MM.1S (cell line): ENCODE data around the gene DPAGT1.

Source experiments
- DNase-seq: peaks from one replicate; pipeline ENCODE4 v3.0.0-alpha.2; 2015
- H2AFZ ChIP-seq: fragments of 300-600 bp; sonication (generic); 2 replicates; pipeline ENCODE4 v1.6.0; 2016; ENCODE audit warnings: antibody characterized with exemption, low read length
- H3F3A ChIP-seq: fragments of 300-600 bp; sonication (generic); 2 replicates; pipeline ENCODE4 v1.6.1; 2016; ENCODE audit warnings: mild to moderate bottlenecking, antibody characterized with exemption, low read length, moderate library complexity, mixed read lengths; ENCODE audit not compliant: insufficient read depth
- H3K27ac ChIP-seq: fragments of 300-600 bp; sonication (generic); 2 replicates; pipeline ENCODE4 v1.5.1; 2016; ENCODE audit warnings: mild to moderate bottlenecking, low read length
- H3K27me3 ChIP-seq: fragments of 300-600 bp; sonication (generic); replicated peaks from 2 replicates; pipeline ENCODE4 v1.6.0; 2016; ENCODE audit warnings: low read length; ENCODE audit not compliant: insufficient read depth
- H3K36me3 ChIP-seq: fragments of 300-600 bp; sonication (generic); replicated peaks from 2 replicates; pipeline ENCODE4 v1.6.1; 2016; ENCODE audit warnings: mild to moderate bottlenecking, low read length, mixed read lengths; ENCODE audit not compliant: insufficient read depth
- H3K4me1 ChIP-seq: fragments of 300-600 bp; sonication (generic); 2 replicates; pipeline ENCODE4 v1.6.1; 2016; ENCODE audit warnings: low read length, mixed read lengths
- H3K4me2 ChIP-seq: fragments of 300-600 bp; sonication (generic); 2 replicates; pipeline ENCODE4 v1.6.0; 2016; ENCODE audit warnings: low read depth, low read length
- H3K4me3 ChIP-seq: fragments of 300-600 bp; sonication (generic); 2 replicates; pipeline ENCODE4 v1.5.1; 2016; ENCODE audit warnings: low read length, mixed read lengths
- H3K79me2 ChIP-seq: fragments of 300-600 bp; sonication (generic); 2 replicates; pipeline ENCODE4 v1.6.1; 2016; ENCODE audit warnings: mixed run types, low read length, mixed read lengths
- H3K9ac ChIP-seq: fragments of 300-600 bp; sonication (generic); 2 replicates; pipeline ENCODE4 v1.6.1; 2016; ENCODE audit warnings: low read length, mixed read lengths
- H3K9me2 ChIP-seq: fragments of 300-600 bp; sonication (generic); replicated peaks from 2 replicates; pipeline ENCODE4 v1.6.1; 2016; ENCODE audit warnings: mild to moderate bottlenecking, low read length, mixed read lengths; ENCODE audit not compliant: insufficient read depth
- H3K9me3 ChIP-seq: fragments of 300-600 bp; sonication (generic); replicated peaks from 2 replicates; pipeline ENCODE4 v1.6.1; 2016; ENCODE audit warnings: mild to moderate bottlenecking, low read length, mixed read lengths; ENCODE audit not compliant: insufficient read depth
- H4K20me1 ChIP-seq: fragments of 300-600 bp; sonication (generic); 2 replicates; pipeline ENCODE4 v1.6.1; 2016; ENCODE audit warnings: mild to moderate bottlenecking, low read length, moderate library complexity, mixed read lengths; ENCODE audit not compliant: insufficient read depth
- EZH2 ChIP-seq: fragments of 300-600 bp; sonication (generic); optimal IDR thresholded peaks from 2 replicates; pipeline ENCODE3; 2017; ENCODE audit warnings: low read depth, mild to moderate bottlenecking, antibody characterized with exemption, low read length, mixed read lengths
- EZH2phosphoT487 ChIP-seq: fragments of 300-600 bp; sonication (generic); IDR thresholded peaks from 2 replicates; pipeline ENCODE4 v1.6.1; 2018; ENCODE audit warnings: antibody characterized with exemption, low read length
- TF ChIP-seq, protein P1 (sequence below): fragments of 300-600 bp; sonication (generic); IDR thresholded peaks from 2 replicates; pipeline ENCODE4 v1.5.1; 2016; ENCODE audit warnings: antibody characterized with exemption, low read length, mixed read lengths

DPAGT1 gene

DNA sequence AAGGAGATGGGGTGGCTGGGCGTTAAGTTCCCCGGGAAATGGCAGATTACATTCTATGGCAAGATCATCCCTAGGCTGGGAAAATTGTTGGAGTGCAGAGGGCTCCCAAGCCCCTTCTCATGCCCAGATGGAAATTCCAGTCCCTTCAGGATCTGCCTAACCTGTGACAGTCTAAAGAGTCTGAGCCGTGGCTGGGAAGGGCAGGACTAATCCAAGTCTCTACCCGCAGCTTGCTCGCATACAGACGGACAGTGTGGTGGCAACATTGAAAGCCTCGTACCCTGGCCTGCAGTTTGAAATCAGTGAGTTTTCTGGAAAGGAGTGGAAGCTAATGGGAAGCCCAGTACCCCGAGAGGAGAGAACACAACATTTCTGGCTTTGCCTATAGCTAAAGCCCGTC is 13.2 kb downstream of the DPAGT1 start:
- TF ChIP-seq EZH2phosphoT487 (no peak), EZH2 (no peak)
- TF ChIP-seq, protein P1, sequence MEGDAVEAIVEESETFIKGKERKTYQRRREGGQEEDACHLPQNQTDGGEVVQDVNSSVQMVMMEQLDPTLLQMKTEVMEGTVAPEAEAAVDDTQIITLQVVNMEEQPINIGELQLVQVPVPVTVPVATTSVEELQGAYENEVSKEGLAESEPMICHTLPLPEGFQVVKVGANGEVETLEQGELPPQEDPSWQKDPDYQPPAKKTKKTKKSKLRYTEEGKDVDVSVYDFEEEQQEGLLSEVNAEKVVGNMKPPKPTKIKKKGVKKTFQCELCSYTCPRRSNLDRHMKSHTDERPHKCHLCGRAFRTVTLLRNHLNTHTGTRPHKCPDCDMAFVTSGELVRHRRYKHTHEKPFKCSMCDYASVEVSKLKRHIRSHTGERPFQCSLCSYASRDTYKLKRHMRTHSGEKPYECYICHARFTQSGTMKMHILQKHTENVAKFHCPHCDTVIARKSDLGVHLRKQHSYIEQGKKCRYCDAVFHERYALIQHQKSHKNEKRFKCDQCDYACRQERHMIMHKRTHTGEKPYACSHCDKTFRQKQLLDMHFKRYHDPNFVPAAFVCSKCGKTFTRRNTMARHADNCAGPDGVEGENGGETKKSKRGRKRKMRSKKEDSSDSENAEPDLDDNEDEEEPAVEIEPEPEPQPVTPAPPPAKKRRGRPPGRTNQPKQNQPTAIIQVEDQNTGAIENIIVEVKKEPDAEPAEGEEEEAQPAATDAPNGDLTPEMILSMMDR, result no peak
- Histone ChIP-seq H3K27ac (no peak overlapping the region), H3F3A (peaks cover 30% of the 10 kb centered on the region), H3K79me2 (peaks cover 40% of the 10 kb centered on the region), H3K4me3 (no peak overlapping the region), H3K9ac (no peak overlapping the region), H2AFZ (no peak overlapping the region), H3K27me3 (no peaks in the 10 kb centered on the region), H3K4me2 (no peak overlapping the region), H3K9me2 (no peaks in the 10 kb centered on the region), H3K9me3 (no peaks in the 10 kb centered on the region), H3K4me1 (peaks cover 27% of the 10 kb centered on the region), H4K20me1 (peaks cover 5% of the 10 kb centered on the region), H3K36me3 (no peaks in the 10 kb centered on the region)
- no peak for DNase-seq

GRCh38 chr11:119087747-119088241 is 13.9 kb downstream of the DPAGT1 start:
- Histone ChIP-seq H3K27me3 (no peaks in the 10 kb centered on the region), H4K20me1 (no peaks in the 10 kb centered on the region), H3K27ac (no peak overlapping the region), H3K9ac (no peak overlapping the region), H3F3A (peaks cover 23% of the 10 kb centered on the region), H2AFZ (no peak overlapping the region), H3K79me2 (peaks cover 34% of the 10 kb centered on the region), H3K4me3 (no peak overlapping the region), H3K36me3 (no peaks in the 10 kb centered on the region), H3K9me3 (no peaks in the 10 kb centered on the region), H3K9me2 (no peaks in the 10 kb centered on the region), H3K4me1 (peaks cover 21% of the 10 kb centered on the region), H3K4me2 (no peak overlapping the region)
- no peak for TF ChIP-seq EZH2phosphoT487
- TF ChIP-seq, protein P1, result no peak
- TF ChIP-seq EZH2, result no peak
- DNase-seq, result no peak

- H3K79me2 ChIP-seq, result peaks cover 27% of the 10 kb centered on the region
- TF ChIP-seq EZH2 (no peak), EZH2phosphoT487 (no peak)
- TF ChIP-seq, protein P1, result no peak
- H3K4me2 ChIP-seq, result no peak overlapping the region
Observed at GRCh38 chr11:119087123-119087522, 14.5 kb downstream of the DPAGT1 start.

More at GRCh38 chr11:119087123-119087522, 14.5 kb downstream of the DPAGT1 start:
- Histone ChIP-seq H3K27ac (no peak overlapping the region), H4K20me1 (no peaks in the 10 kb centered on the region), H3K4me3 (no peak overlapping the region), H3K9ac (no peak overlapping the region), H3K4me1 (peaks cover 20% of the 10 kb centered on the region), H3K36me3 (no peaks in the 10 kb centered on the region), H3K9me2 (no peaks in the 10 kb centered on the region), H3K9me3 (no peaks in the 10 kb centered on the region), H2AFZ (no peak overlapping the region), H3K27me3 (no peaks in the 10 kb centered on the region), H3F3A (peaks cover 17% of the 10 kb centered on the region)
- no peak for DNase-seq
